Stimulated activated CD4-positive, alpha-beta T cell treated with anti-CD3 and anti-CD28 coated beads, Interleukin-15, amount 100 ng/mL, for 24 hours (primary cell): ENCODE data around the gene DDB1.
"Not testable (repeated sequence)": the region's sequence is repeated elsewhere in the genome, so short reads cannot be mapped to it uniquely, and the experiment has no call there.

Experiments used
- DNase-seq: peaks from one replicate; pipeline ENCODE4 v3.0.0-alpha.2; 2020

Gene DDB1

DNA sequence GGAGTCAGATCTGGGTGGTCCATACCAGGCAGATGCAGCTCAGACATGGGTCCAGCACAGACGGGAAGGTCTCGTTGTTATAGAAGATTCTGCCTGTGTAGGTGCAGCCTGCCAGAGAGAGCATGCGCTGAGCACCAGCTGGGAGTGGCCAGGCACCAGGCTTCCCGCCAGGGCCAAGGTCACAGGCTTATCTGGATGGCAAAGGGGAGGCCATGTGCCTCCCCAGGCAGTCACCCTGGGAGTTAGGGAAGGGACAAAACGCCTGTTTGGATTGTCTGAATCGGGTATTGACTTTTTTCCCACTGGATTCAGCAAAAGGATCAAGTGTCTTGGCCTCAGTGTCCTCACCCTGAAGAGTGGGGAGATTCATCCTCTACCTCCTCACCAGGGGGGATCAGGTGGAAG is 65.5 kb downstream of the DDB1 start:
- DNase-seq = no peak

DNA sequence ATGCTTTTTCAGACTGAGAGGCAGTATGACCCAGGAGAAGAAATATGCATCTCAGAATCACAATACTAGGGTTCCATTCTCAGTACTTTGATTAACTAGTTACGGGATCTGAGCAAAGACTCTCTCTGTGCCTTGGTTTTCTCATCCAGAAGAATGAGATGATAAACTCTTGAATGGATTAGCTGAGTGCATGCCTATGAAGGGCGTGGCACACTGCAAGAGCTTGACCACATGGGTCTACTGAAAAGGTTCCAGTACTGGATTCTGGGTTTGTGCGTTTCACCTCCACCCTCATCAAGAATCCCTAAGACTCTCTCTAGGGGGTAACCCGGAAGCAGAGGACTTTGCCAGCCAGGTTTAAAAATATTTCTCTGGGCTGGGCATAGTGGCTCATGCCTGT is 66.3 kb downstream of the DDB1 start:
- DNase-seq = no peak

DNA sequence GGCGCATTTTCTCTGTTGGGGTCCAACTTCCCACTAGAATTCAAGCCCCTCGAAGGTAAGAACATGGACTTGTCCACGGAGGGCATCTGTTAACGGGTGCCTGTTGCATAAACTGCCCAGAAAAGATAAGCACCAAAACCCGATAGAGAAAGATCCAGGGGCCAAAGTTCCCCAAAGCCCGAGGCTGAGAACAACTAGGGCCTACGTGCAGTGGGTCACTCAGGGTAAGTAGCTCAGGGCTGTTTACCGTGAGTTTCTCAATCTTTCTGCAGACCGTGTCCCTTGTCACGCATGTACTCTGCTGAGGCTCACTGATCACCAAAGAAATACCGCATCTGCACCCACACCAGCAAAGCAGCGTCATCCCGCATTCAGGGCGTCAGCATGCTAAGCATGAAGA is 67.5 kb downstream of the DDB1 start:
- DNase-seq = no peak

- DNase-seq = no peak
Observed at GRCh38 chr11:61264795-61265194, 68.1 kb downstream of the DDB1 start.

DNA sequence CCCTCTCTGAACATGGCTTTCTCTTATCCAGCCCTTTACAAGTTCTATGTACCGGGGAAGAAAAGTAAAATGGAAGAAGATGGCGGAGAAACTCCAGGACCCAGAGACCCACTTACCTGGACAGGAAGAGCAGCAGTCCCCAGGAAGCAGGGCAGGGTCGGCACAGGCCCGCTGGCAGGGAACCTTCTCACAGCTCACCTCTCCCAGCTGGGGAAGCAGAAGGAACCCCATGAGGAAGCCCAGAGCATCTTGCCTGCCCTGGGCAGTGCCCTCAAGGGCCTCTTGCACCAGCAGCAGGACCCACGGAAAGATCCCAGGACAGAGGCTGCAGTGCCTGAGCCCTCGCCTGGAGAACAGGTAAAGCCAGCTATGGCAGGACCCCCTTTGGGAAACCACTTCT is 68.5 kb downstream of the DDB1 start:
- DNase-seq = no peak

DNA sequence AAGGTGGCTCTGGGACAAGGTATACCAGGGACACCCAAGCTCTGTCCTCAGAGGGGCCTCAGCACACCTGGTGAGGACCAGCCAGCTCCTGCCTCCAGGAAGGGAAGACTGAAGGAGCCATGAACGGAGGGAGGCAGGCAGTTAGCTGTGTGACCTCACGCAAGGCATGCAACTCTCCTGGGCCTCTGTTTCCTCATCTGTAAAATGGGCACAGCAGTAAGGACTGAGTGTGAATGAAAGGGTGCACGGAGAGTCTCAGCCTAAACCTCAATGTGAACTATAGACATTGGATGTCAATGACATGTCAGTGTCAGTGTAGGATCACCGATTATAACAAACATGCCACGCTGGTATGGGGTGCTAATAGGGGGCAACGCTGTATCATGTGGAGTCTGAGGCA is 73.5 kb downstream of the DDB1 start:
- DNase-seq = no peak

- DNase-seq = no peak
Observed at GRCh38 chr11:61258546-61258945, 74.4 kb downstream of the DDB1 start.

GRCh38 chr11:61256710-61257482 is 76.0 kb downstream of the DDB1 start:
- no peak for DNase-seq

DNA sequence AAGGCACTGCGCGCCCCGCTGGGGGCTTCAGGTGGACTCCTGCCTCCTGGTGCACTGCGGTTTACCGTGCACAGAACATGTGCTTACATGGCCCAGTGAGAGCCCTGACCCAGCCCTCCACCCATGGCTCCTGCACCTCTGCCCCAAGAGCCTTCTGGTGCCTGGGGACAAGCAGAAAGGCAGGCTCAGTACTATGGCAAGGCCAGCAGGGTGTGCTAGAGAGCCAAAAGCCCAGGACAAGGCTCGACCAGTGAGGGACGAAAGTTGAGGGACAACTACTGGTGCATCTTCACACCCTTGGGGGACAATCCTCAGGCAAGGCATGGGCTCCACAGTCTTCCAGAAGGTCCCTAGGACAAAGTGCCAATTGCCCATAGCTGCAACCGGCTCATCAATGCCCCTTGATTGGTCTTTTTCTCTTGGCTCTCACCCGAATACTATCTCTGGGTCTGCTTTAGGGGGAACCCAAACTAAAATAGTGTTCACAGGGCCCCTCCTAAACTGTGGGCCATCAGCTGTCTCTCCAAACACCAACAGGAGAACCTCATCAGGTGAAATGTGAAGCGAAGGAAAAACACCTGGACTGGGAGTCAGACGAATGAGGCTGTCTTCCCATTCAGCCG is 78.4 kb downstream of the DDB1 start:
- DNase-seq = peak; percentile 77

GRCh38 chr11:61252332-61252731 is 80.6 kb downstream of the DDB1 start:
- DNase-seq = not testable (repeated sequence)

GRCh38 chr11:61250796-61251765 is 81.8 kb downstream of the DDB1 start:
- not testable (repeated sequence) for DNase-seq
